GM18505 (cell line): ENCODE data around the gene CNNM1.

Experiments used
- ATAC-seq: cut with Tn5 transposase; IDR thresholded peaks from one replicate; pipeline ENCODE4 v1.9.1; 2021; ENCODE audit not compliant: unreplicated experiment
- POLR2A ChIP-seq: IDR thresholded peaks from 4 replicates; pipeline ENCODE4 v1.6.1; 2011; ENCODE audit warnings: borderline replicate concordance; ENCODE audit not compliant: insufficient read depth, insufficient read length; ENCODE audit errors: extremely low read depth

Gene CNNM1

DNA sequence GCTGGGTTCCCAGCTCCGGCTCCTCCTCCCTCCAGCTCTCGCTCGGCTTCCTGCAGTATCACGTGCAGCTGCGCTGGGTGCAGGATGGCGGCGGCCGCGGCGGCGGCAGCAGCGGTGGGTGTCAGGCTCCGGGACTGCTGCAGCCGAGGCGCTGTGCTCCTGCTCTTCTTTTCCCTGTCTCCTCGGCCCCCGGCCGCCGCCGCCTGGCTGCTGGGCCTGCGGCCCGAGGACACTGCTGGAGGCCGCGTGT lies at the start of gene CNNM1:
Gene CNNM1, plus strand, starts transcription at position 53 of the 250 bp plus-strand sequence. Its CDS starts 32 bp downstream, at position 85.
- peak; percentile 84 for ATAC-seq
- TF ChIP-seq POLR2A: peak; percentile 48

DNA sequence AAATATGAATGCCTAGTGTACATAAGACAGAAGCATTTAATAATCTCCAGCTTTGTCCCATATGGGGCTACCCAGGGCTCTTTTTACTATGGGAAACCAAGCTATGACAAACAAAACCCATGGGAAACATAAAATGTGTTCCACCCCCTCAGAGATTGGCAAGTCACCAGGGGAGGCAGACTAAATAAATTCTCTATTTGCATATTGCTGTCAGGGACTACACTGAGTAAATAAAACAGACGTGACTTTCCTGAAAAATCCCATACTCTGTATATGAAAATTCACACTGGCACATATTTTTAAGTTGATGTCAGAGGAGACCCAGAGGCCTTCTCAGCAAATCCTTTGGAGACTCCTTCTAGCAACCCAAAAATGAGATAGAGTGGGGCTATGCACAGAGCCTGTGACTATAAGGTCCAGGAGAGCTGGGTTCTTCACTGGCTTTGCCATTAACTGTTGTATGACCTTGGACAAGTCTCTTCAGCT lies 49.5 kb upstream of the CNNM1 start:
- ATAC-seq: no peak

GRCh38 chr10:99280472-99280871 lies 48.7 kb upstream of the CNNM1 start:
- no peak for TF ChIP-seq POLR2A
- ATAC-seq: no peak

More for the DNA sequence above, 49.5 kb upstream of the CNNM1 start:
- TF ChIP-seq POLR2A: no peak

- ATAC-seq: no peak
- TF ChIP-seq POLR2A: no peak
These were observed 43.3 kb upstream of the CNNM1 start for GRCh38 chr10:99285881-99286280.

GRCh38 chr10:99290306-99290705 lies 38.9 kb upstream of the CNNM1 start:
- ATAC-seq: no peak
- no peak for TF ChIP-seq POLR2A

DNA sequence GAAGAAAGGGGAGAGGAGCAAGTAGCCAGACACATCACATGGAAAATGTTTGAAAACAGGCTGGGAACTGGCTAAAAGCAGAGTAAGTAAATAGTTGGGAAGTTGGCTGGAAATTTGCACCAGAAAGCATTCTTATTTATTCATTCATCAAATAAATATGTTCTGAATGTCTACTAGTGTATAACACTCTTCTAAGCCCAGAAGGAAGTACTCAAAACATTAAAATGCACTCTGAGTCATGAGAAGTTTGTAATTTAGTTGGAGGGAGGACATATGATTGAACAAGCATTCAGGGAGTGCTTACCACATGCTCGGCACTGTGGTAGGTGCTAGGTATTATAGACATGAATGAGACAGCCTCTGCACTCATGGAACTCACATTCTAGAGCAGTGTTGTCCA lies 37.0 kb upstream of the CNNM1 start:
- TF ChIP-seq POLR2A: no peak
- ATAC-seq: no peak

- no peak for ATAC-seq
- TF ChIP-seq POLR2A: no peak
These were observed 32.6 kb upstream of the CNNM1 start for GRCh38 chr10:99296605-99297004.

- TF ChIP-seq POLR2A: no peak
- no peak for ATAC-seq
These were observed 32.1 kb upstream of the CNNM1 start for GRCh38 chr10:99297033-99297432.

GRCh38 chr10:99303899-99304861 lies 25.0 kb upstream of the CNNM1 start:
- TF ChIP-seq POLR2A: no peak
- ATAC-seq: no peak

DNA sequence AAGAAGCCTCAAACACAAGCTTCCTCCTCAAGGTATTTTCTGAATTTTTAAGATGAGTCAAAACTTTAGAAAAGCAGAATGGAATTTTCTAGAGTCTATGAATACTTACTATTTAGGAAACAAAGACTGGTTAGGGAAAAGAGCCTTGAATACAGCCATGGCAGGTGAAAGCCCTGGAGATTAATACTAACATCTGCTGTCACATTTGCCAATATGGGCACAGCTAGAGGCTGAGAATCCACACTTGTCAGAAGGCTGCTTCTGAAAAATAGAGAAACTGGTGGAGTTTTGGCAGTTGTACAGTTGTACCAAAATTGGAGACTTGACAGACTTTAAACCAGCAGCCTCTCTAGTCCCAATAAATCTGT lies 24.3 kb upstream of the CNNM1 start:
- no peak for TF ChIP-seq POLR2A
- no peak for ATAC-seq

DNA sequence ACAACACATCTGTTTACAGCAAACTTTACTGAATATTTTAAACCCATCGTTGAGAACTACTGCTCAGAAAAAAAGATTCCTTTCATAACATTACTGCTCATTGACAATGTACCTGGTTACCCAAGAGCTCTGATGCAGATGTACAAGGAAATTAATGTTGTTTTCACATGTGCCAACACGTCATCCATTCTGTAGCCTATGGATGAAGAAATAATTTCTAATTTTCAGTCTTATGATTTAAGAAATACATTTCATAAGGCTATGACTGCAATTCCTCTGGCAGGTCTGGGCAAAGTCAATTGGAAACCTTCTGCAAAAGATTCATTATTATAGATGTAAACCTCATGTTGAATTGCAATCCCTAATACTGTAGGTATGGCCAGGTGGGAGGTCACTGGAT lies 16.7 kb upstream of the CNNM1 start:
- no peak for ATAC-seq
- no peak for TF ChIP-seq POLR2A

- no peak for ATAC-seq
- TF ChIP-seq POLR2A: no peak
These were observed 13.3 kb upstream of the CNNM1 start for GRCh38 chr10:99315853-99316252.

DNA sequence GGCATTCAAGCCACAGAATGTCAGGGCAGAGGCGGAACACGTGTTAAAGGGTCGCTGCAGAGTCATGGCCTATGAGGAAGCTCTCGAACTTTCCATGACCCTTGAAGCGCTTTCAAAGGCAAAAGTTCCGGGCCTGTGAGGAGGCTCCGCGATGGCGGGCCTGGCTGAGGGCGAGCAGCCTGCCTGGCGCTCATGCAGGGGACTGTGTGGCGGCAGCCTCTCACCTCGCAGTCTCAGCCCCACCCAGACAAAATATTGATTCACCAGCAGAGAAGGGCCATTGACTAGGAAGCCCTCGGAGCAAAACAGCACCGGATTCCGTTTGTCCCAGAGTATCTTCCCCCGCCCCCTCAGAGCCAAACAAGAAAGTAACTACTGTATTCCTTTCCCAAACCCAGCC lies 12.8 kb upstream of the CNNM1 start:
- no peak for TF ChIP-seq POLR2A
- ATAC-seq: no peak

- no peak for ATAC-seq
These were observed 11.1 kb upstream of the CNNM1 start for GRCh38 chr10:99318048-99318447.

More at GRCh38 chr10:99318048-99318447, 11.1 kb upstream of the CNNM1 start:
- no peak for TF ChIP-seq POLR2A
